Measurements from ENCODE around the gene RHCE. TPM values are rescaled to one million over a fixed set of nuclear protein-coding genes. Genes with fewer than 3 reads are reported as not detected.
"Not testable (repeated sequence)": the region's sequence is repeated elsewhere in the genome, so short reads cannot be mapped to it uniquely, and the experiment has no call there.

Gene RHCE
- total RNA-seq, 4 donors from 2014 or later, result not detected

DNA sequence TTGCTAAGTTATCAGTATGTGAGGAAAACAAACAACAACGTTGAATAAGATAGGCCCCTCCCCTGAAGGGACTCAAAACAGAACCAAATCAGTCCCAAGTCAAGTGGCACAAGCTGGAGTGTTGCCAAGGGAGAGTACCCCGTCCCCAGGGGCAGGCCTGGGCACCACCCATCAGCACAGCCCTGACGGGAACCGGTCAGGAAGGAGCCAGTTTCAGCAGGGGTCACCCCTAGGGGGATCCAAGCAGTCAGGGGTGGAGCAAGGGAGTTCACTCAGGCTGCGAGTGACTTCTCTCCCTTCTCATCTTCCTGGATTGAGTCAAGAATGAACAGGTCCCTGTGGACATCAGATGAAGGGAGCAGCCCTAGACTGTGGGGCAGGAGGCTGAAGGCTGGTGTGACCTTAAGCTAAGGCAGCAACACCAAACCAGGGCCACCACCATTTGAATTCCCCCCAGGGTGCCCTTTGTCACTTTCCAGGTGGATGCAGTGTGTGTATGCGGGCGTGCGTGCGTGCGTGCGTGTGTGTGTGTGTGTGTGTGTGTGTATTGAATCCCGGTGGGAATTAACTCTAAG is 14.8 kb downstream of the RHCE start:
- H3K9me3 ChIP-seq, DNase-seq, H3K4me3 ChIP-seq, H3K4me1 ChIP-seq, H3K36me3 ChIP-seq, H3K27ac ChIP-seq, H3K27me3 ChIP-seq: not testable (repeated sequence)
- in situ Hi-C loops (cut with MboI; ENCODE audit: low pct_ligation_motif_present in 1 of 4, low pct_unique_long_range_greater_than_20kb in 1 of 4, low sequenced_read_pairs in 3 of 4) (loop anchor here in 3 of 4 donors (10.0 kb wide), 2 partner anchors 119 to 121 kb away; no protein-coding TSS in a partner anchor), intact Hi-C loops (cut with DNase I; ENCODE audit: low total_unique reads) (loop anchor here (10.0 kb wide), 1 partner anchor 119 kb away; no protein-coding TSS in a partner anchor)
- WGBS, 2 donors (ENCODE audit: low coverage in 1 of 2), result 69% methylated on average over 8 of the region's 12 CpGs; no CpG with 5 or more reads in 1 of the 2 donors

DNA sequence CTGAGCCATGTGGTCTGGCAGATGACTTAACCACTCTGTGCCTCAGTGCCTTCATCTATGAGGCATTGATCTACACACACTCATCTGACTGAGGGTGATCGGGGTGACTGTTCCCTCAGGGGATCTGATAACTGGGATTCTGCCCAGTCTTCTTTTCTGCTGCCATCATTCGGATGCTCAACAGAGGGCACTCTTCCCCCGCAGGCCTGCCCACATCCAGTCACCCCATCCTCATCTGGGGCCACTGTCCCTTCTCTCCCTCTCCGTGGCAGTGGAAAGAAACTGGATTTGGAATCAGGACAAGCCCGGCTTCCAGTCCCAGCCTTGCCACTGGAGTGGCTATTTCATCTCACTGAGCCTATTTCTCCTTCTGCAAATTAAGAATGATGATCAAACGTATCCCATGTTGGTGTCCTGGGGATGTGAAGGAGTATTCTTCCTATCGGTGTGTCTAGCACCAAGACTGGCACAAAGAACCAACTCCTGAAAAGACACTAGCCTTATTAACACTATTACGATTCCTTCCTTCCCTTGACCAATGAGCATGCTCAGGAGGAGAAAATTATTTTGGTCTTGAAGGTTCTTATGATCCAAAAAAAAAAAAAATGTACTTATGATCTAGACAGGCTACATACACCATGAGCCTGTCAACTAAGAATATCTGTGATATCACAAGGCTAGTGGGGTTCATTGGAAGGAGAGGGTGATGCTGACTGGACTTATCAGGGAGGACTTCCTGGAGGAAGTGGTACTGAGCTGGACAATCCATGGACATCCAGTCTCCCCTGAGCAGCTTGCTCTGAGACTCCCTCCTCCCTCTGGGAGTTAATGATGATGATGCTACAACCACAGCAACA is 17.4 kb downstream of the RHCE start:
- not testable (repeated sequence) for H3K9me3 ChIP-seq, H3K4me1 ChIP-seq, H3K27ac ChIP-seq, DNase-seq, H3K4me3 ChIP-seq, H3K36me3 ChIP-seq, H3K27me3 ChIP-seq
- TF ChIP-seq, protein P1, sequence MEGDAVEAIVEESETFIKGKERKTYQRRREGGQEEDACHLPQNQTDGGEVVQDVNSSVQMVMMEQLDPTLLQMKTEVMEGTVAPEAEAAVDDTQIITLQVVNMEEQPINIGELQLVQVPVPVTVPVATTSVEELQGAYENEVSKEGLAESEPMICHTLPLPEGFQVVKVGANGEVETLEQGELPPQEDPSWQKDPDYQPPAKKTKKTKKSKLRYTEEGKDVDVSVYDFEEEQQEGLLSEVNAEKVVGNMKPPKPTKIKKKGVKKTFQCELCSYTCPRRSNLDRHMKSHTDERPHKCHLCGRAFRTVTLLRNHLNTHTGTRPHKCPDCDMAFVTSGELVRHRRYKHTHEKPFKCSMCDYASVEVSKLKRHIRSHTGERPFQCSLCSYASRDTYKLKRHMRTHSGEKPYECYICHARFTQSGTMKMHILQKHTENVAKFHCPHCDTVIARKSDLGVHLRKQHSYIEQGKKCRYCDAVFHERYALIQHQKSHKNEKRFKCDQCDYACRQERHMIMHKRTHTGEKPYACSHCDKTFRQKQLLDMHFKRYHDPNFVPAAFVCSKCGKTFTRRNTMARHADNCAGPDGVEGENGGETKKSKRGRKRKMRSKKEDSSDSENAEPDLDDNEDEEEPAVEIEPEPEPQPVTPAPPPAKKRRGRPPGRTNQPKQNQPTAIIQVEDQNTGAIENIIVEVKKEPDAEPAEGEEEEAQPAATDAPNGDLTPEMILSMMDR (IDR thresholded peaks at IDR 0.05), result peak in 3 of 5 experiments; percentile 27 to 35 (median 33)
- intact Hi-C loops (cut with DNase I; ENCODE audit: low total_unique reads) (loop anchor here (10.0 kb wide), 1 partner anchor 122 kb away; no protein-coding TSS in a partner anchor), in situ Hi-C loops (cut with MboI; ENCODE audit: low pct_ligation_motif_present in 1 of 4, low pct_unique_long_range_greater_than_20kb in 1 of 4, low sequenced_read_pairs in 3 of 4) (loop anchor here in 3 of 4 donors (10.0 kb wide), 2 partner anchors 118 to 122 kb away; no protein-coding TSS in a partner anchor)
- 20% methylated on average over 7 of the region's 8 CpGs; no CpG with 5 or more reads in 1 of the 2 donors for WGBS, 2 donors (ENCODE audit: low coverage in 1 of 2)

DNA sequence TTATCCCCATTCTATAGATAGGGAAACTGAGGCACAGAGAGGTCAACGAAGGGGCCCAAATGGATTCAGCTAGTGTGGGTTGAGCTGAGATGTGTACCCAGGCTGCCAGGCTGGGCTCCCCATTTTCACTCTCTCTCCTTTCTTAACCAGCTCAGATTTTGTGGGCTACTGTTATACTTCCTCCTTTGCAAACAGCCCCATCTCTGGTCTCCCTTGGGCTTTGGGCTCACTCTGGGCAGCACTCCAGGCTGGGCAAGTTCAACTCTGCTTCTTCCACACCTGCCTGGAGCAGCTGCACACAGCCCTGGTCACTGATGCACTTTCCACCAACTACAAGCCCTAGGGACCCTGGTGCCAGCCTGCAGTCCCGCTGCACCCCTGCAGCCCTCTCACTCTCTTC is 22.5 kb downstream of the RHCE start:
- intact Hi-C loops (cut with DNase I; ENCODE audit: low total_unique reads); H3K4me1 ChIP-seq; DNase-seq; H3K27ac ChIP-seq; H3K9me3 ChIP-seq; H3K4me3 ChIP-seq; H3K36me3 ChIP-seq; H3K27me3 ChIP-seq: not testable (repeated sequence)
- no CpG with 5 or more reads among the region's 2 CpGs for WGBS, 2 donors (ENCODE audit: low coverage in 1 of 2)
- in situ Hi-C loops (cut with MboI; ENCODE audit: low pct_ligation_motif_present in 1 of 4, low pct_unique_long_range_greater_than_20kb in 1 of 4, low sequenced_read_pairs in 3 of 4), result loop anchor here in 1 of 4 donors (10.0 kb wide), 1 partner anchor 127 kb away; no protein-coding TSS in a partner anchor

DNA sequence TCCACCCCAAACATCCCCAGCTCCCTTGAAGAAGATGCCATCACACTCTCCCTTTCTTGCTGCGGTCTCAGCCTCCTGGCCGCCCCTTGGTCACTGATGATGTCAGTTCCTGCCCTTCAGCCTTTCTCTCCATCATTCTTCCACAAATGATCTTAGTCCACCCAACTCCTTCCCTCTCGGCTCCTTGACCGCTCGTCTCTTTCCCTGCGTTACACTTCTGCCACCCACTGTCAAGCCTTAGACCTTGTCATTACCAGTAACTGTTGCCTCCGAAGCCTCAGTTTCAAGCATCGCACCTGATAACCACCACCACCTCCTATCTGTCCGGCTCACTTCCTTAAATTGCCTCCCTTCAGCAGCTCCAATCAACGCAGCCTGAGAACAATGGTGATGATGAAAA is 23.1 kb downstream of the RHCE start:
- in situ Hi-C loops (cut with MboI; ENCODE audit: low pct_ligation_motif_present in 1 of 4, low pct_unique_long_range_greater_than_20kb in 1 of 4, low sequenced_read_pairs in 3 of 4), result loop anchor here in 1 of 4 donors (10.0 kb wide), 1 partner anchor 127 kb away; no protein-coding TSS in a partner anchor
- H3K27me3 ChIP-seq; DNase-seq; H3K27ac ChIP-seq; H3K4me1 ChIP-seq; H3K36me3 ChIP-seq; intact Hi-C loops (cut with DNase I; ENCODE audit: low total_unique reads); H3K4me3 ChIP-seq; H3K9me3 ChIP-seq: not testable (repeated sequence)
- 52 to 75% methylated on average over 2 to 6 of the region's 10 CpGs for WGBS, 2 donors (ENCODE audit: low coverage in 1 of 2)

DNA sequence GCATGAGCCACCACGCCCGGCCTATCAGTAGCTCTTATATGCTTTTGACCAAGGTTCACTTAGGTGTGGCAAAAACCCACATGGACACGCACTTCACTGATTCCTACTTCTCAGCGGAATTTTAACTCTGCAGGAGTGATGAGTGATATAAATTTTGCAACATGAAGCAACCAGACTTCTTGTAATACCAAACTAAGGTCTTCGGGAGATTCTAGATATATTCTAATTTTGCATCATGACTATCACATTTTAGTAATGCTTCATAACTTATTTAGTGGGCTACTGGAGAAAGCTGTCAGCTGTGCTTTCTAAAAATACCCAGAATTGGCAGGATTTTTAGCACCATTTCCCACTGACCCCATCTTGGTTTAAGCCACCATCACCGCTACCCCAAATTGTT is 27.8 kb downstream of the RHCE start:
- no peak overlapping the region for H3K27ac ChIP-seq
- H3K9me3 ChIP-seq, result no peaks in the 10 kb centered on the region
- DNase-seq, result no peak
- no peaks in the 10 kb centered on the region for H3K4me1 ChIP-seq
- H3K27me3 ChIP-seq, result no peaks in the 10 kb centered on the region
- in situ Hi-C loops (cut with MboI; ENCODE audit: low pct_ligation_motif_present in 1 of 4, low pct_unique_long_range_greater_than_20kb in 1 of 4, low sequenced_read_pairs in 3 of 4) (loop anchor here in 1 of 4 donors (10.0 kb wide), 1 partner anchor 132 kb away; no protein-coding TSS in a partner anchor), intact Hi-C loops (cut with DNase I; ENCODE audit: low total_unique reads) (no loop called here)
- H3K36me3 ChIP-seq, result no peaks in the 10 kb centered on the region
- TF ChIP-seq, protein P1 (IDR thresholded peaks at IDR 0.05), result no peak
- TF ChIP-seq EP300 (IDR thresholded peaks at IDR 0.05; ENCODE audit: low read depth), result no peak
- no peak for TF ChIP-seq POLR2AphosphoS5 (IDR thresholded peaks at IDR 0.05)
- no peak for TF ChIP-seq POLR2A (IDR thresholded peaks at IDR 0.05)
- WGBS, 2 donors (ENCODE audit: low coverage in 1 of 2), result 65% methylated on average over 6 of the region's 6 CpGs; no CpG with 5 or more reads in 1 of the 2 donors
- no peak overlapping the region for H3K4me3 ChIP-seq

DNA sequence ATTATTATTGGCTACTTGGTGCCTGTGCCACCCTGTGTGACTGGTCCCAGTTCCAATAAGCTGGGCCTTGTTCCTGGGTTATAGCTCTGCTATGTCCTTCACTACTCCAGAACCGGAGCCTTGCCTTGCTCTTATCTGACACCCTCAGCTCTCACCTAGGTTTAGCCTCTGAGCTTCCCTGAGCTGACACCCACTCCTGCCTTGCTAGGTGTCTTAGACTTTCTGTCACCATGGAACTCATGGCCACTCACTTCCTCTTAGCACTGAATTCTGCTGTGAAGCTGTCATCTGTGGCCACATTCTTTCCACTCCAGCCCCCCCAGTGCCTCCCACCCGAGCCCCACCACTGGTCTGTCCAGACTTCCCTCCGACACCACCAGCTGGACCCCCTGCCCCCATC is 30.9 kb downstream of the RHCE start:
- H3K36me3 ChIP-seq; DNase-seq; H3K9me3 ChIP-seq; H3K4me3 ChIP-seq; intact Hi-C loops (cut with DNase I; ENCODE audit: low total_unique reads); H3K4me1 ChIP-seq; H3K27me3 ChIP-seq; H3K27ac ChIP-seq: not testable (repeated sequence)
- in situ Hi-C loops (cut with MboI; ENCODE audit: low pct_ligation_motif_present in 1 of 4, low pct_unique_long_range_greater_than_20kb in 1 of 4, low sequenced_read_pairs in 3 of 4), result loop anchor here in 1 of 4 donors (10.0 kb wide), 1 partner anchor 135 kb away; no protein-coding TSS in a partner anchor
- 76 to 78% methylated on average over 1 to 3 of the region's 3 CpGs for WGBS, 2 donors (ENCODE audit: low coverage in 1 of 2)

DNA sequence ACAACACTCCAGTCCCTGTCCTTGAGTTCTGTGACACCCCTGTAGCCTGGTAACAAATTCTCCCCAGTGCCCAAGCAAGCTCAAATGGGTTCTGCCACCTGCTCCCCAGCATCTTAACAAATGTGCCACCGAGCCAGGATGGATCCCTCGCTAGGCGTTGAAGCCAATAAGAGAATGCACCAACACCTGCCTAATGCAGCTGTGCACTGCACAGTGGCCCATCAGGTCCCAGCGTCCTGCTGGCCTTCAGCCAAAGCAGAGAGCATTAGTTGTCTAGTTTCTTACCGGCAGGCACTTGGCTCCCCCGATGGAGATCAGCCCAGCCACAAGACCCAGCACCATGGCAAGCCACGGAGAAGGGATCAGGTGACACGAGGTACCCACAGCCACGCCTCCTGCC is 31.9 kb downstream of the RHCE start:
- H3K4me1 ChIP-seq; H3K27me3 ChIP-seq; in situ Hi-C loops (cut with MboI; ENCODE audit: low pct_ligation_motif_present in 1 of 4, low pct_unique_long_range_greater_than_20kb in 1 of 4, low sequenced_read_pairs in 3 of 4); intact Hi-C loops (cut with DNase I; ENCODE audit: low total_unique reads); H3K4me3 ChIP-seq; H3K27ac ChIP-seq; DNase-seq; H3K9me3 ChIP-seq; H3K36me3 ChIP-seq: not testable (repeated sequence)
- 36% methylated on average over 3 of the region's 9 CpGs; no CpG with 5 or more reads in 1 of the 2 donors for WGBS, 2 donors (ENCODE audit: low coverage in 1 of 2)

DNA sequence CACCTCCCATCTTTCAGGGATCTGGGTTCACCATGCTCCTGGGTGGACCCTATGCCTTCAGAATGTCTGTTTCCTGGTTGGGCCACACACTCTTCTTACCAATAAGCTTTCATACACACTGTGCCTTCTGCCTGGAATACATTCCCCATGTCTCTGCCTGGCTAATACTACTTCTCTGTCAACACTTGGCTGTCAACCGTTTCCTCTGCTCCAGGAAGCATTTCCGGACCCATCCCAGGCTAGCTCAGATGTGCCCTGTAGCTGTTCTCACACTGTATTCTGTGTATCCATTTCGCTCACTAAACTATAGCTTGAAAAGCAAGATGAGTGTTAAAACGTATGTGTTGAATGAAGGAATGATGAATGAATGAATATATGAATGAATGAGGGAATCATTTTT is 33.5 kb downstream of the RHCE start:
- H3K4me1 ChIP-seq; in situ Hi-C loops (cut with MboI; ENCODE audit: low pct_ligation_motif_present in 1 of 4, low pct_unique_long_range_greater_than_20kb in 1 of 4, low sequenced_read_pairs in 3 of 4); H3K36me3 ChIP-seq; H3K9me3 ChIP-seq; intact Hi-C loops (cut with DNase I; ENCODE audit: low total_unique reads); H3K27ac ChIP-seq; H3K4me3 ChIP-seq; DNase-seq; H3K27me3 ChIP-seq: not testable (repeated sequence)
- 71 to 73% methylated on average over 3 to 4 of the region's 4 CpGs for WGBS, 2 donors (ENCODE audit: low coverage in 1 of 2)
